Measurements from ENCODE around the gene NAV2.
A peak's percentile ranks its signal among the peaks of the same experiment; 100 is the strongest.

NAV2 gene

DNA sequence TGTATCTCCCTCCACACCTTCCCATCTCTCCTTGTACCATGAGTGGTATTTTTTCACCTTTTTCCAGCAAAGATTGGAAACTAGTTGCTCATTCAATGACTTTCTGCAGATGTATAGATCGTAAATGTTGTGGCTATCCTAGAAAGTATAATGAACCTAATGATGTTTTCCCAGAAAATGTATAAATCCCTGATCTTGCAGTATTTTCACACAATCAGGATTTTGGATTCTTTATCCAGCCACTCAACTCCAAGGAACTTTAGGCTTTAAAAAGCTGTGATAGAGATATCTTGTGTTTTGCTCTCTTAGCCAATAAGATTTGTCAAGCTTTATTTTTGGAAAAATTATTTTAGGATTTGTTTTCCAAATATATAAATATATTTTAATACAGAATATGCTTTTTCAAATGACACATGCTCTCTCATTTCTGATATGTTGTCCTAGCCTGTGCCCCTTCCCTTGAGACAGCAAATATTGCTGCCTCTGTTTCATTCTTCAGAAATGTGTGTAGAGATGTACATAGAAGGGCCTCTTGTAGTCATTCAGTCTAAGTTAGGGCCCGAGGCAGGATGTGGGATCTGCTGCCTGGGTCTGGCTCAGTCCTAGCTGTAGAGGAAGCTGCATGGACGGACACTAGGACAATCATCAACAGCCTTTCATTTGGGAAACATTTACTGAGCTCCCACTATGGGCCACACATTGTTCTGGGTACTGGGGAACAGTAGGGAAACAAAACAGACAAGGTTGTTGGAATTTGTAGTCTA, 62.4 kb downstream of the NAV2 start:
- H3K4me1 ChIP-seq (ENCODE audit: control insufficient read depth in 2 of 2, insufficient read depth in 2 of 2, low read length in 2 of 2), result peaks cover 7 to 9% of the 10 kb centered on the region in 2 donors
- no peak overlapping the region for H3K9ac ChIP-seq (ENCODE audit: low read depth in 1 of 2, low read length in 2 of 2)
- H3K9me3 ChIP-seq (ENCODE audit: control insufficient read depth in 2 of 2, low read length in 2 of 2), result no peaks in the 10 kb centered on the region
- no peaks in the 10 kb centered on the region for H3K27me3 ChIP-seq (ENCODE audit: control insufficient read depth in 2 of 2, insufficient read depth in 2 of 2, low read length in 2 of 2)
- H3K4me3 ChIP-seq (ENCODE audit: low read length in 2 of 2), result no peak overlapping the region
- no peak overlapping the region for H3K27ac ChIP-seq (ENCODE audit: low read depth in 2 of 2, low read length in 2 of 2)
- H3K36me3 ChIP-seq (ENCODE audit: control insufficient read depth in 2 of 2, insufficient read depth in 2 of 2, low read length in 2 of 2), result no peaks in the 10 kb centered on the region

DNA sequence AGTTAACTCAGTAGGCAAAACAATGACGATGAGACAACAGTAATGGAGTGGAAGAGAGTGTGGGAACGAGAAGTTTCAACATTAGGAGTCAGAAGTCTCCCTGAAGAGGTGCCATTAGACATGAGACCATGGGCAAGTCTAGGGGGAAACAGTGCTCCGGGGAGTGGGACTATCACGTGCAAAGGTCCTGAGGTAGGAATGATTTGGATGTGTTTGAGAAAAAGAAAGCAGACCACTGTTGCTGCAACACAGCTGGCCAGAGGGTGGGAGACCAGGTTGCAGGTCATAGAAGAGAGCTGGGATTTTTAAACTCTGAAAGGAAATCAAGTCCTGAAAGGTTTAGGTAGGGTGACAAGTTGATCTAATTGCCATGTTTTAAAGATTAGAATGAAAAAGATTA, 63.0 kb downstream of the NAV2 start:
- Histone ChIP-seq H3K27ac (ENCODE audit: low read depth in 2 of 2, low read length in 2 of 2) (no peak overlapping the region), H3K4me3 (ENCODE audit: low read length in 2 of 2) (no peak overlapping the region), H3K27me3 (ENCODE audit: control insufficient read depth in 2 of 2, insufficient read depth in 2 of 2, low read length in 2 of 2) (no peaks in the 10 kb centered on the region), H3K9me3 (ENCODE audit: control insufficient read depth in 2 of 2, low read length in 2 of 2) (no peaks in the 10 kb centered on the region), H3K4me1 (ENCODE audit: control insufficient read depth in 2 of 2, insufficient read depth in 2 of 2, low read length in 2 of 2) (peaks cover 7 to 9% of the 10 kb centered on the region in 2 donors), H3K36me3 (ENCODE audit: control insufficient read depth in 2 of 2, insufficient read depth in 2 of 2, low read length in 2 of 2) (no peaks in the 10 kb centered on the region), H3K9ac (ENCODE audit: low read depth in 1 of 2, low read length in 2 of 2) (no peak overlapping the region)

DNA sequence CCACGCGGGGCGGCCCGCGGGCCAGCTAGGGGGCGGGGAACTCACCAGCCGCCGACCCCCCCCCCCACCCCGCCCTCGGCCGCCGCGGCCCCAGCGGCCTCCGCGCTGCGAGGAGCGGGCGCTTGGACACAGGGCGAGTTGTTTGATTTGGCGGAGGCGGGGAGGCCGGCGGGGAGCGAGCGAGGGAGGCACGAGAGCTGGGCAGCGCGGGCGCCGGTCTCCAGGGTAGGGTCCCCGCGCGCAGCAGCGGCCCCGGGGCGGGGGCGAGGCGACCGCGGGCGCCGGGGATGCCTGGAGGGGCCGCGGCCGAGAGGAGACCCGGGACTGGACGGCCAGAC, 64.4 kb downstream of the NAV2 start:
- Histone ChIP-seq H3K27ac (ENCODE audit: low read depth in 2 of 2, low read length in 2 of 2) (no peak overlapping the region), H3K9ac (ENCODE audit: low read depth in 1 of 2, low read length in 2 of 2) (peak overlapping the region; percentile 11 to 60), H3K4me1 (ENCODE audit: control insufficient read depth in 2 of 2, insufficient read depth in 2 of 2, low read length in 2 of 2) (peaks cover 7 to 9% of the 10 kb centered on the region in 2 donors), H3K27me3 (ENCODE audit: control insufficient read depth in 2 of 2, insufficient read depth in 2 of 2, low read length in 2 of 2) (no peaks in the 10 kb centered on the region), H3K9me3 (ENCODE audit: control insufficient read depth in 2 of 2, low read length in 2 of 2) (no peaks in the 10 kb centered on the region), H3K4me3 (ENCODE audit: low read length in 2 of 2) (peak overlapping the region; percentile 69 to 73), H3K36me3 (ENCODE audit: control insufficient read depth in 2 of 2, insufficient read depth in 2 of 2, low read length in 2 of 2) (no peaks in the 10 kb centered on the region)

DNA sequence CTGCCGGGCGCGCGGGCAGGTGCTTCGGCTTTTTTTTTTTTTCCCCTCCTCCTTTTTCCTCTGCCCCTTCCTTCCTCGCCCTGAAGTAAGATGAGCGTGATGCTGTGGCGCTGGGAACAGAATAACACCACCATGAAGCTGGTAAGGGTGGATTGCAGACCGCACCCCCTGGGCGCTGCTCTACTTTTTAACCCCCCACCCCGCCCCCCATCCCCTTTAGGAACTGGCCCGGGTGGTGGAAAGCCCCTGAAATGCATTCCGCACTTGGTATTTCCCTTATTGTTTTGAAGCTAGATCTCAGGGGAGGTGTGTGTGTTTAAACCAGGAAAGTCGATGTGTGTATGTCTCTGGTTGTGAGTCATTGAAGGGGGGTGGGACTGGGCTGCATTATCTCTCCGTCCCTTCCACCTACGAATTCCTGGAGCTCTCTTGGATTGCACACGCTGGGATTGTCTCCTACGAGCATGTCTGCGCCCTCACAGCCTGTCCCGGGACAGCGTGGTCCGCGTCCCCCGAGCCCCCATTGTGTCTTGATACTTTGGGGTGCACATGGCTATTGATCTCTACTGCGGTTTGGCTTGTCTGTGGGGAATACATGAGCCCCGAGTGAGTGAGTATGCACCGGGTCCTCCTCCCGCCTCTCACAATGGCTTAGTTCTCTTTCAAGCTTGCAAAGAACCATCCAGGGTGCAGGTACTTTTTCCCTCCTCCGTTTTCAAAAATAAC, 64.9 kb downstream of the NAV2 start:
- Histone ChIP-seq H3K27ac (ENCODE audit: low read depth in 2 of 2, low read length in 2 of 2) (no peak overlapping the region), H3K36me3 (ENCODE audit: control insufficient read depth in 2 of 2, insufficient read depth in 2 of 2, low read length in 2 of 2) (no peaks in the 10 kb centered on the region), H3K9me3 (ENCODE audit: control insufficient read depth in 2 of 2, low read length in 2 of 2) (no peaks in the 10 kb centered on the region), H3K4me3 (ENCODE audit: low read length in 2 of 2) (peak overlapping the region; percentile 69 to 73), H3K9ac (ENCODE audit: low read depth in 1 of 2, low read length in 2 of 2) (peak overlapping the region in 1 of 2 donors; percentile 60), H3K27me3 (ENCODE audit: control insufficient read depth in 2 of 2, insufficient read depth in 2 of 2, low read length in 2 of 2) (no peaks in the 10 kb centered on the region), H3K4me1 (ENCODE audit: control insufficient read depth in 2 of 2, insufficient read depth in 2 of 2, low read length in 2 of 2) (peaks cover 7 to 9% of the 10 kb centered on the region in 2 donors)

DNA sequence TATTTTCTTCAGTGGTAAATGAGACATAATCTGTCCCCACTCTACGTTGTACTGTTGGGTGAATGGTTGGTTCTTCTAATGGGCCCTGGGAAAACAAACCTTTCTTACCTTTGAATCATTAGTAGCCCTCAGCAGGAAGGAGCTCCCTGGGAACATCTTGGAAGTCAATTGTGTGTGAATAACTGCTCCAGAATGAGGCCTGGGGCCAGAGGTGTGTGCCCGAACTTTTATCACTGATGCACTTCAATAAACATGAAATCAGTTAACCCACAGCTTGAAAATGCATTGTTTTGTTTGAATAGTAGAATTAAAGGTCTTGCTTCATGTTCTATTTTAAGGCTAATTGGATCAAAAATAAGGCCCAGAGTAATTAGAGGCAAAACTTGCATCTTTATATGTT, 67.1 kb downstream of the NAV2 start:
- H3K9me3 ChIP-seq (ENCODE audit: control insufficient read depth in 2 of 2, low read length in 2 of 2), result no peaks in the 10 kb centered on the region
- peaks cover 7 to 9% of the 10 kb centered on the region in 2 donors for H3K4me1 ChIP-seq (ENCODE audit: control insufficient read depth in 2 of 2, insufficient read depth in 2 of 2, low read length in 2 of 2)
- H3K4me3 ChIP-seq (ENCODE audit: low read length in 2 of 2), result no peak overlapping the region
- H3K27me3 ChIP-seq (ENCODE audit: control insufficient read depth in 2 of 2, insufficient read depth in 2 of 2, low read length in 2 of 2), result no peaks in the 10 kb centered on the region
- H3K9ac ChIP-seq (ENCODE audit: low read depth in 1 of 2, low read length in 2 of 2), result no peak overlapping the region
- H3K36me3 ChIP-seq (ENCODE audit: control insufficient read depth in 2 of 2, insufficient read depth in 2 of 2, low read length in 2 of 2), result no peaks in the 10 kb centered on the region
- H3K27ac ChIP-seq (ENCODE audit: low read depth in 2 of 2, low read length in 2 of 2), result no peak overlapping the region

DNA sequence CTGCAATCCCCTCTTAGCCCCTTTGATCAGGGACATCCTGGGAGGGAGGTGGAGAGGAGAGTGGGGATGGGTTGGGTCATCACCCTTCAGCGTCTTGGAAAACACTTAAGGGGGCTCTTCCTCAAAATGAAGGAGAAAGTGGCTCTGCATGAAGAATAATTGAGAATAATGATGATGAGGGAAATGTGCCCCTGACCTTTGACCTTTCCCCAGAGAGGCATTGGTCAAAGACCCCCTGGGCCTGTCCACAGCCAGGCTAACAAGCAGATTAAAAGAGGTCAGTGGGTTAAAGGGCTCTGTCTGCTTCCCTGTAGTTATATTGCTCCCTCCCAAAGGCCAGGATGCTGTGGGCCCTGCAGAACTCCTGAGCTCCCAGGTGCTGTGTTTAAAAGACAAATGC, 68.7 kb downstream of the NAV2 start:
- Histone ChIP-seq H3K4me1 (ENCODE audit: control insufficient read depth in 2 of 2, insufficient read depth in 2 of 2, low read length in 2 of 2) (peaks cover 5 to 6% of the 10 kb centered on the region in 2 donors), H3K27me3 (ENCODE audit: control insufficient read depth in 2 of 2, insufficient read depth in 2 of 2, low read length in 2 of 2) (no peaks in the 10 kb centered on the region), H3K27ac (ENCODE audit: low read depth in 2 of 2, low read length in 2 of 2) (no peak overlapping the region), H3K9me3 (ENCODE audit: control insufficient read depth in 2 of 2, low read length in 2 of 2) (no peaks in the 10 kb centered on the region), H3K9ac (ENCODE audit: low read depth in 1 of 2, low read length in 2 of 2) (no peak overlapping the region), H3K36me3 (ENCODE audit: control insufficient read depth in 2 of 2, insufficient read depth in 2 of 2, low read length in 2 of 2) (no peaks in the 10 kb centered on the region), H3K4me3 (ENCODE audit: low read length in 2 of 2) (no peak overlapping the region)

DNA sequence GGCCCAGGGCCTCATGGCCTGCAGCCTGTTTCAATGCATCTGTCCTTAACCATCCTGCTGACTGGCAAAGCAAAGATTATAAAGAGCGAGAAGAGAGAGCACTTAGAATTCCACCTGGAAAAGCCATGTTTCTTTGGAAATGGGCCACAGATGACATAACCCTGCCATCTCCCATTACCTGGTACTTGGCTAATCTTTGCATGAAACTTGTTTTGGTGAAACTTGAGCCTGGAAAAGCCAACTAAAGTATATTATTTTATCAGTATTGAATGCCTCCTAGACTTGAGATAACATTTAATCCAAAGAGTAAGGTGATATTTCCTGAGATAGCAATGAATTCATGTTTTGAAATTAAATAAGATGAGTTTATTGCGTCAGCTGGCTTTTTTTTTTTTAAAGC, 72.6 kb downstream of the NAV2 start:
- no peak overlapping the region for H3K27ac ChIP-seq (ENCODE audit: low read depth in 2 of 2, low read length in 2 of 2)
- peaks cover 5 to 16% of the 10 kb centered on the region in 2 donors for H3K4me1 ChIP-seq (ENCODE audit: control insufficient read depth in 2 of 2, insufficient read depth in 2 of 2, low read length in 2 of 2)
- no peak overlapping the region for H3K9ac ChIP-seq (ENCODE audit: low read depth in 1 of 2, low read length in 2 of 2)
- no peaks in the 10 kb centered on the region for H3K9me3 ChIP-seq (ENCODE audit: control insufficient read depth in 2 of 2, low read length in 2 of 2)
- H3K4me3 ChIP-seq (ENCODE audit: low read length in 2 of 2), result no peak overlapping the region
- H3K36me3 ChIP-seq (ENCODE audit: control insufficient read depth in 2 of 2, insufficient read depth in 2 of 2, low read length in 2 of 2), result no peaks in the 10 kb centered on the region
- no peaks in the 10 kb centered on the region for H3K27me3 ChIP-seq (ENCODE audit: control insufficient read depth in 2 of 2, insufficient read depth in 2 of 2, low read length in 2 of 2)

DNA sequence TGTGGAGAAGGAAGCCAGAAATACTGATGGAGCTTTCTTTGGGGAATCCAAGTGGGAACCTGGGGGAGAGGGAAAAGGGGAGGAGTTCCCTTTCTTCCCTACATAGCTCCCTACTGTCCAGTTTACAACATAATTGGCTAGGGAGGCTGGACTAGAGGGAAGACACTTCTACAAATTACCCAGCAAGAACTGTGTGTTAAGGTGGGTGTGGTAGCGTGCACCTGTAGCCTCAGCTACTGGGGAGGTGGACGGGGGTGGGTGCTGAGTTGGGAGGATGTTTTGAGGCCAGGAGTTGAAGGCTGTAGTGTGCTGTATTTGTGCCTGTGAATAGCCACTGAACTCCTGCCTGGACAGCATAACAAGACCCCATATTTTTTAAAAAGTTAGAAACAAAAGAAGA, 74.0 kb downstream of the NAV2 start:
- Histone ChIP-seq H3K4me3 (ENCODE audit: low read length in 2 of 2) (no peak overlapping the region), H3K9ac (ENCODE audit: low read depth in 1 of 2, low read length in 2 of 2) (no peak overlapping the region), H3K27ac (ENCODE audit: low read depth in 2 of 2, low read length in 2 of 2) (no peak overlapping the region), H3K9me3 (ENCODE audit: control insufficient read depth in 2 of 2, low read length in 2 of 2) (no peaks in the 10 kb centered on the region), H3K27me3 (ENCODE audit: control insufficient read depth in 2 of 2, insufficient read depth in 2 of 2, low read length in 2 of 2) (no peaks in the 10 kb centered on the region), H3K36me3 (ENCODE audit: control insufficient read depth in 2 of 2, insufficient read depth in 2 of 2, low read length in 2 of 2) (no peaks in the 10 kb centered on the region), H3K4me1 (ENCODE audit: control insufficient read depth in 2 of 2, insufficient read depth in 2 of 2, low read length in 2 of 2) (peaks cover 16 to 22% of the 10 kb centered on the region in 2 donors)

DNA sequence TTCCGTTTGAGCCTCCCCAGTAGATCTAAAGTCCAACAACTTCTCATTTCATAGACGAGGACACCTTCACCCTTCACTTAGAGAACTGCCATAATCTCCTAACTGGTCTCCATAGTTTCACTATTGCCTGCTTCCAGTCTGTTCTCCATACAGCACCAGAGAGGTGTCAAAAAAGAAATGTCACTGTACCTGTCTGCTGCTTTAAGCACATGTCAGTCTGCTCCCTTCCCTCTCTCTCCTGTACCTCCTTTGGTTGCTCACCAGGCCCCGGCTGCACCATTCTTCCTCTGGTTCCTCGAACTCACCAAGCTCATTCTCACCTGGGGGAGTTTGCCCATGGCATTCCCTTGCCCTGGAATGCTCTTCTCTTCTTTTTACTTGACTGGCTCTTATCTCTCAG, 75.8 kb downstream of the NAV2 start:
- H3K36me3 ChIP-seq (ENCODE audit: control insufficient read depth in 2 of 2, insufficient read depth in 2 of 2, low read length in 2 of 2), result no peaks in the 10 kb centered on the region
- H3K27ac ChIP-seq (ENCODE audit: low read depth in 2 of 2, low read length in 2 of 2), result no peak overlapping the region
- peaks cover 23 to 27% of the 10 kb centered on the region in 2 donors for H3K4me1 ChIP-seq (ENCODE audit: control insufficient read depth in 2 of 2, insufficient read depth in 2 of 2, low read length in 2 of 2)
- no peaks in the 10 kb centered on the region for H3K9me3 ChIP-seq (ENCODE audit: control insufficient read depth in 2 of 2, low read length in 2 of 2)
- no peak overlapping the region for H3K9ac ChIP-seq (ENCODE audit: low read depth in 1 of 2, low read length in 2 of 2)
- no peak overlapping the region for H3K4me3 ChIP-seq (ENCODE audit: low read length in 2 of 2)
- no peaks in the 10 kb centered on the region for H3K27me3 ChIP-seq (ENCODE audit: control insufficient read depth in 2 of 2, insufficient read depth in 2 of 2, low read length in 2 of 2)

DNA sequence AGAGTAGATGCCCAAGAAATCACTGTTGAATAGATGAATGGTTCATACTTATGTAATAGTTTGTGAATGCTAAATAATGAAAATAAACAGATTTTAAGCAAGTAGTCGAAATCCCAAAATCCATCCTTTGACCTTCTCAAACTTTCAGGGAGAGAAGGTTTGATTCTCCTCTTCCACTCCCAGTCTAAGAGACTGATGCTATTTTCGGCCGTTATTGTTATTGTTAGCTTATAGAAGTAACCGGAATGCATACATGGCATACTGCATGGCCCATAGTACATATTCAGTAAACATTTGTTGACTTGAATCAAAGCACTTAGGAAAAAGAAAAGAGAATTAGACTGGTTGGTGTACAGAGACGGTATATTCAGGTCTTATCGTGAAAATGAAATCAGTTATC, 76.6 kb downstream of the NAV2 start:
- peak overlapping the region in 1 of 2 donors; percentile 3 for H3K4me3 ChIP-seq (ENCODE audit: low read length in 2 of 2)
- H3K27ac ChIP-seq (ENCODE audit: low read depth in 2 of 2, low read length in 2 of 2), result peak overlapping the region in 1 of 2 donors; percentile 25

More for the DNA sequence above, 76.6 kb downstream of the NAV2 start:
- Histone ChIP-seq H3K27me3 (ENCODE audit: control insufficient read depth in 2 of 2, insufficient read depth in 2 of 2, low read length in 2 of 2) (no peaks in the 10 kb centered on the region), H3K4me1 (ENCODE audit: control insufficient read depth in 2 of 2, insufficient read depth in 2 of 2, low read length in 2 of 2) (peaks cover 27 to 28% of the 10 kb centered on the region in 2 donors), H3K9ac (ENCODE audit: low read depth in 1 of 2, low read length in 2 of 2) (no peak overlapping the region), H3K9me3 (ENCODE audit: control insufficient read depth in 2 of 2, low read length in 2 of 2) (no peaks in the 10 kb centered on the region), H3K36me3 (ENCODE audit: control insufficient read depth in 2 of 2, insufficient read depth in 2 of 2, low read length in 2 of 2) (no peaks in the 10 kb centered on the region)

Data from mucosa of rectum (tissue), 2 donors.